OCI-LY1 (cell line): ENCODE results near the gene ASB7.

Experiments
- H2AFZ ChIP-seq: fragments of 200-600 bp; sonication (generic), shearing (Covaris generic); 2 replicates; pipeline ENCODE4 v1.6.0; 2014; ENCODE audit warnings: antibody characterized with exemption, mild to moderate bottlenecking, low read length
- H3F3A ChIP-seq: fragments of 200-600 bp; sonication (generic), shearing (Covaris generic); 2 replicates; pipeline ENCODE4 v1.6.0; 2014; ENCODE audit warnings: mild to moderate bottlenecking, antibody characterized with exemption, low read length, moderate library complexity; ENCODE audit not compliant: insufficient read depth
- H3K27ac ChIP-seq: fragments of 200-600 bp; sonication (generic); 2 replicates; pipeline ENCODE4 v1.5.1; 2014; ENCODE audit warnings: low read length, mixed run types, mild to moderate bottlenecking, low read depth; ENCODE audit not compliant: poor library complexity, severe bottlenecking
- H3K27me3 ChIP-seq: fragments of 200-600 bp; sonication (generic); 2 replicates; pipeline ENCODE4 v1.6.0; 2014; ENCODE audit warnings: antibody characterized with exemption, mild to moderate bottlenecking, low read length, moderate library complexity; ENCODE audit not compliant: insufficient read depth
- H3K36me3 ChIP-seq: fragments of 200-600 bp; sonication (generic); 2 replicates; pipeline ENCODE4 v1.6.1; 2014; ENCODE audit warnings: mild to moderate bottlenecking, antibody characterized with exemption, low read length, moderate library complexity, mixed read lengths; ENCODE audit not compliant: insufficient read depth
- H3K4me1 ChIP-seq: fragments of 200-600 bp; sonication (generic); 2 replicates; pipeline ENCODE4 v1.5.1; 2014; ENCODE audit warnings: mild to moderate bottlenecking, low read length, moderate library complexity; ENCODE audit not compliant: insufficient read depth, severe bottlenecking
- H3K4me2 ChIP-seq: fragments of 200-600 bp; sonication (generic), shearing (Covaris generic); 2 replicates; pipeline ENCODE4 v1.6.1; 2014; ENCODE audit warnings: low read length
- H3K4me3 ChIP-seq: fragments of 200-600 bp; sonication (generic); 2 replicates; pipeline ENCODE4 v1.5.1; 2014; ENCODE audit warnings: low read length, low read depth, mild to moderate bottlenecking, mixed read lengths; ENCODE audit not compliant: poor library complexity, severe bottlenecking
- H3K79me2 ChIP-seq: fragments of 200-600 bp; shearing (Covaris generic); 2 replicates; pipeline ENCODE4 v1.6.1; 2016; ENCODE audit warnings: mixed run types, low read length, mixed read lengths; ENCODE audit not compliant: insufficient read depth
- H3K9ac ChIP-seq: fragments of 200-600 bp; sonication (generic), shearing (Covaris generic); 2 replicates; pipeline ENCODE4 v1.6.1; 2014; ENCODE audit warnings: mild to moderate bottlenecking, low read length, mixed read lengths
- H3K9me2 ChIP-seq: fragments of 200-600 bp; sonication (generic), shearing (Covaris generic); 2 replicates; pipeline ENCODE4 v1.6.1; 2014; ENCODE audit warnings: low read depth, mild to moderate bottlenecking, low read length, mixed read lengths
- H3K9me3 ChIP-seq: fragments of 200-600 bp; shearing (Covaris generic); 2 replicates; pipeline ENCODE4 v1.6.1; 2014; ENCODE audit warnings: low read length, mixed read lengths
- H4K20me1 ChIP-seq: fragments of 200-600 bp; sonication (generic), shearing (Covaris generic); 2 replicates; pipeline ENCODE4 v1.6.0; 2016; ENCODE audit warnings: mild to moderate bottlenecking, low read length; ENCODE audit not compliant: insufficient read depth
- CTCF ChIP-seq: fragments of 200-600 bp; sonication (generic), shearing (Covaris generic); IDR thresholded peaks from 2 replicates; pipeline ENCODE4 v1.5.1; 2017; ENCODE audit warnings: mild to moderate bottlenecking, antibody characterized with exemption, low read length, moderate library complexity, mixed read lengths
- EZH2 ChIP-seq: fragments of 200-600 bp; sonication (generic), shearing (Covaris generic); IDR thresholded peaks from 2 replicates; pipeline ENCODE4 v1.8.0; 2017; ENCODE audit warnings: borderline replicate concordance, mixed run types, mild to moderate bottlenecking, antibody characterized with exemption, low read length, moderate library complexity, mixed read lengths

ASB7 gene

GRCh38 chr15:100690795-100691158 is 88.4 kb downstream of the ASB7 start:
- Histone ChIP-seq H2AFZ (no peak overlapping the region), H3K4me2 (no peak overlapping the region), H3K9ac (no peak overlapping the region), H3K79me2 (no peaks in the 10 kb centered on the region), H3K27me3 (peaks cover 3% of the 10 kb centered on the region; the same call in 1 of the 2 replicates), H3K9me2 (no peaks in the 10 kb centered on the region), H3K36me3 (no peaks in the 10 kb centered on the region), H3K27ac (no peak overlapping the region), H3K4me3 (no peak overlapping the region), H3K4me1 (no peaks in the 10 kb centered on the region), H3K9me3 (no peaks in the 10 kb centered on the region), H4K20me1 (no peaks in the 10 kb centered on the region), H3F3A (no peaks in the 10 kb centered on the region)
- TF ChIP-seq CTCF (no peak), EZH2 (no peak)

GRCh38 chr15:100691321-100691720 is 88.9 kb downstream of the ASB7 start:
- H3K9ac ChIP-seq = no peak overlapping the region
- H3K27ac ChIP-seq = no peak overlapping the region
- no peaks in the 10 kb centered on the region for H3K9me3 ChIP-seq
- no peaks in the 10 kb centered on the region for H3K4me1 ChIP-seq
- H3F3A ChIP-seq = no peaks in the 10 kb centered on the region
- no peak for TF ChIP-seq CTCF
- no peak for TF ChIP-seq EZH2
- H3K4me2 ChIP-seq = no peak overlapping the region
- H4K20me1 ChIP-seq = no peaks in the 10 kb centered on the region
- H3K9me2 ChIP-seq = no peaks in the 10 kb centered on the region
- H3K4me3 ChIP-seq = no peak overlapping the region
- no peaks in the 10 kb centered on the region for H3K36me3 ChIP-seq
- no peak overlapping the region for H2AFZ ChIP-seq
- H3K27me3 ChIP-seq = peaks cover 3% of the 10 kb centered on the region; the same call in 1 of the 2 replicates
- H3K79me2 ChIP-seq = no peaks in the 10 kb centered on the region

GRCh38 chr15:100692246-100692645 is 89.9 kb downstream of the ASB7 start:
- H3K79me2 ChIP-seq = no peaks in the 10 kb centered on the region
- H3K4me2 ChIP-seq = no peak overlapping the region
- no peaks in the 10 kb centered on the region for H3K9me2 ChIP-seq

More at GRCh38 chr15:100692246-100692645, 89.9 kb downstream of the ASB7 start:
- H3K27ac ChIP-seq = no peak overlapping the region
- no peaks in the 10 kb centered on the region for H3F3A ChIP-seq
- no peaks in the 10 kb centered on the region for H4K20me1 ChIP-seq
- no peaks in the 10 kb centered on the region for H3K36me3 ChIP-seq
- H3K4me1 ChIP-seq = no peaks in the 10 kb centered on the region
- TF ChIP-seq CTCF (no peak), EZH2 (no peak)
- no peaks in the 10 kb centered on the region for H3K9me3 ChIP-seq
- H3K9ac ChIP-seq = no peak overlapping the region
- peaks cover 3% of the 10 kb centered on the region; the same call in 1 of the 2 replicates for H3K27me3 ChIP-seq
- H2AFZ ChIP-seq = no peak overlapping the region
- H3K4me3 ChIP-seq = no peak overlapping the region
